HCT116 (cell line): ENCODE results near the gene NF2.

ENCODE experiments used
- CTCF ChIP-seq, 3 experiments: fragments of 200-600 bp in 1 of 3; sonication (generic) in 1 of 3; IDR thresholded peaks in 2 of 3; conservative IDR thresholded peaks in 1 of 3; 2 replicates each; pipeline ENCODE4 v1.5.1; 2012 to 2017; ENCODE audit warnings: low read depth in 2 of 3, low read length in 2 of 3, antibody characterized with exemption in 1 of 3, borderline replicate concordance in 1 of 3, control low read depth in 1 of 3, mild to moderate bottlenecking in 1 of 3, mixed read lengths in 1 of 3, mixed run types in 1 of 3, moderate library complexity in 1 of 3; ENCODE audit not compliant: insufficient read depth in 1 of 3
- ELF1 ChIP-seq: IDR thresholded peaks from 2 replicates; pipeline ENCODE4 v1.6.1; 2012; ENCODE audit warnings: low read depth, borderline replicate concordance
- EZH2 ChIP-seq: fragments of 200-600 bp; sonication (generic); IDR thresholded peaks from 2 replicates; pipeline ENCODE4 v1.6.1; 2017; ENCODE audit warnings: antibody characterized with exemption, mixed run types
- EZH2phosphoT487 ChIP-seq: fragments of 200-600 bp; IDR thresholded peaks from 2 replicates; pipeline ENCODE4 v1.6.1; 2018; ENCODE audit warnings: antibody characterized with exemption, borderline replicate concordance
- POLR2A ChIP-seq: IDR thresholded peaks from 2 replicates; pipeline ENCODE4 v1.7.0; 2011; ENCODE audit warnings: borderline replicate concordance; ENCODE audit not compliant: insufficient read depth, insufficient read length; ENCODE audit errors: extremely low read depth
- POLR2AphosphoS5 ChIP-seq: IDR thresholded peaks from 2 replicates; pipeline ENCODE4 v1.6.1; 2011; ENCODE audit warnings: mild to moderate bottlenecking, low read depth, low read length, moderate library complexity
- RAD21 ChIP-seq: IDR thresholded peaks from 2 replicates; pipeline ENCODE4 v1.6.1; 2012; ENCODE audit warnings: low read depth, mild to moderate bottlenecking
- SIN3A ChIP-seq: IDR thresholded peaks from 2 replicates; pipeline ENCODE4 v1.6.1; 2012; ENCODE audit warnings: low read depth
- SP1 ChIP-seq: IDR thresholded peaks from 2 replicates; pipeline ENCODE4 v1.6.1; 2012; ENCODE audit warnings: low read depth
- TCF7L2 ChIP-seq: IDR thresholded peaks from 2 replicates; pipeline ENCODE4 v1.7.0; 2011; ENCODE audit warnings: borderline replicate concordance, inconsistent platforms; ENCODE audit not compliant: insufficient read depth, insufficient read length; ENCODE audit errors: extremely low read depth
- ZFX ChIP-seq: fragments of 450-650 bp; IDR thresholded peaks from 2 replicates; pipeline ENCODE4 v1.6.1; 2017
- ZNF274 ChIP-seq: fragments of 200-500 bp; sonication (Bioruptor generic); IDR thresholded peaks from 2 replicates; pipeline ENCODE4 v1.6.1; 2014; ENCODE audit warnings: mild to moderate bottlenecking, low read depth, low read length, inconsistent platforms
- TF ChIP-seq, protein P1 (sequence below): IDR thresholded peaks from 2 replicates; pipeline ENCODE4 v1.6.1; 2012; ENCODE audit warnings: low read depth

DNA sequence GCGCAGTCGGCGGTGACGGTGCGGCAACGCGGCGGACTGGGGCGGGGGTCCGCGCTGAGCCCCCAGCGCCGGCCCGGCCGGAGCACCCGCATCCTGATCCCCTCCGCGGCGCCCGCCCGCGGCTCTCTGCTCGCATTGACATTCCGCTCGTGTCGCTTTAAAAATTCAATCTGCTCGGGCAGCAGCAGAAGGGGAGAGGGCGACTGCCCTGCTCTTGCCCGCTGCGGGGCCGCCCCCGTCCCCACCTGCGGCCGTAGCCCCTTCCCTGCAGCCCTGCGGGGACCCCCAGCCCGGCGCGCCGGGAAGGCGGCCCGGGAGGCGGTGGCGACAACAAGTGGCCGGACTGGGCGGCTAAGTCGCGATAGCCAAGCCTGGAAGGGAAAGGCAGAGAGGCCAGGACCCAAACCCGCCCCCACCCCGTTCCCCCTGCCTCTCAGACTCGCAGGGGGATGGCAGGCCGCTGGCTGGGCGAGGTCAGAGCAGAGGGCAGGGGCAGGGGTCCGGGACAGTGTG, 117.4 kb downstream of the NF2 start:
- no peak for TF ChIP-seq ZNF274
- TF ChIP-seq ZFX, result no peak
- no peak for TF ChIP-seq SP1
- TF ChIP-seq EZH2phosphoT487, result no peak
- no peak for TF ChIP-seq RAD21
- TF ChIP-seq POLR2A, result no peak
- no peak for TF ChIP-seq EZH2
- no peak for TF ChIP-seq CTCF (IDR thresholded peaks at IDR 0.05 in 2 of 3, conservative IDR thresholded peaks at IDR 0.05 in 1 of 3; ENCODE audit: borderline replicate concordance in 1 of 3, insufficient read depth in 1 of 3, low read depth in 2 of 3, low read length in 2 of 3)
- TF ChIP-seq, protein P1, sequence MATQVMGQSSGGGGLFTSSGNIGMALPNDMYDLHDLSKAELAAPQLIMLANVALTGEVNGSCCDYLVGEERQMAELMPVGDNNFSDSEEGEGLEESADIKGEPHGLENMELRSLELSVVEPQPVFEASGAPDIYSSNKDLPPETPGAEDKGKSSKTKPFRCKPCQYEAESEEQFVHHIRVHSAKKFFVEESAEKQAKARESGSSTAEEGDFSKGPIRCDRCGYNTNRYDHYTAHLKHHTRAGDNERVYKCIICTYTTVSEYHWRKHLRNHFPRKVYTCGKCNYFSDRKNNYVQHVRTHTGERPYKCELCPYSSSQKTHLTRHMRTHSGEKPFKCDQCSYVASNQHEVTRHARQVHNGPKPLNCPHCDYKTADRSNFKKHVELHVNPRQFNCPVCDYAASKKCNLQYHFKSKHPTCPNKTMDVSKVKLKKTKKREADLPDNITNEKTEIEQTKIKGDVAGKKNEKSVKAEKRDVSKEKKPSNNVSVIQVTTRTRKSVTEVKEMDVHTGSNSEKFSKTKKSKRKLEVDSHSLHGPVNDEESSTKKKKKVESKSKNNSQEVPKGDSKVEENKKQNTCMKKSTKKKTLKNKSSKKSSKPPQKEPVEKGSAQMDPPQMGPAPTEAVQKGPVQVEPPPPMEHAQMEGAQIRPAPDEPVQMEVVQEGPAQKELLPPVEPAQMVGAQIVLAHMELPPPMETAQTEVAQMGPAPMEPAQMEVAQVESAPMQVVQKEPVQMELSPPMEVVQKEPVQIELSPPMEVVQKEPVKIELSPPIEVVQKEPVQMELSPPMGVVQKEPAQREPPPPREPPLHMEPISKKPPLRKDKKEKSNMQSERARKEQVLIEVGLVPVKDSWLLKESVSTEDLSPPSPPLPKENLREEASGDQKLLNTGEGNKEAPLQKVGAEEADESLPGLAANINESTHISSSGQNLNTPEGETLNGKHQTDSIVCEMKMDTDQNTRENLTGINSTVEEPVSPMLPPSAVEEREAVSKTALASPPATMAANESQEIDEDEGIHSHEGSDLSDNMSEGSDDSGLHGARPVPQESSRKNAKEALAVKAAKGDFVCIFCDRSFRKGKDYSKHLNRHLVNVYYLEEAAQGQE, result no peak
- no peak for TF ChIP-seq POLR2AphosphoS5
- TF ChIP-seq ELF1, result no peak
- no peak for TF ChIP-seq TCF7L2
- no peak for TF ChIP-seq SIN3A
